ENCODE results near the gene ZCCHC14.

DNA sequence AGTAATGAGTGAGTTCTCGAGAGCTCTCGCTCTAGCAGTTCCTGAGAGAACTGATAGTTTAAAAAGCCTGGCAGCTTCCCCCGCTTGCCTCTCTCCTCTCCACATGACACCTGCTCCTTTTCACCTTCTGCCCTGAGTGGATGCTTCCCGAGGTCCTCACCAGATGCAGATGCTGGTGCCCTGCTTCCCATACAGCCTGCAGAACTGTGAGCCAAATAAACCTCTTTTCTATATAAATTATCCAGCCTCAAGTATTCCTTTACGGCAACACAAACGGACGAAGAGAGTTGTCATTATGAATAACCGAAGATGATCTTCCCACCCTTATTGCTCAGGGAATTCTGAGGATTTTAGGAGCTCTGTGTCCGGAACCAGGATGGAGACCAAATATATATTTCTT, 41.9 kb upstream of the ZCCHC14 start:
- TF ChIP-seq POLR2A (IDR thresholded peaks at IDR 0.05; ENCODE audit: control extremely low read depth in 1 of 2, low read depth in 2 of 2, low read length in 2 of 2), result no peak
- no peak for TF ChIP-seq EGR1 (IDR thresholded peaks at IDR 0.05; ENCODE audit: borderline replicate concordance, low read depth, low read length)
- no peak for TF ChIP-seq CTCF (IDR thresholded peaks at IDR 0.05; ENCODE audit: control extremely low read depth in 1 of 3, insufficient read depth in 1 of 3, low read depth in 1 of 3, low read length in 3 of 3)
- no peak for TF ChIP-seq EP300 (IDR thresholded peaks at IDR 0.05; ENCODE audit: borderline replicate concordance in 1 of 2, low read depth in 2 of 2, low read length in 2 of 2)
- TF ChIP-seq KDM1A (IDR thresholded peaks at IDR 0.05; ENCODE audit: borderline replicate concordance, low read length), result no peak
- TF ChIP-seq, protein P1, sequence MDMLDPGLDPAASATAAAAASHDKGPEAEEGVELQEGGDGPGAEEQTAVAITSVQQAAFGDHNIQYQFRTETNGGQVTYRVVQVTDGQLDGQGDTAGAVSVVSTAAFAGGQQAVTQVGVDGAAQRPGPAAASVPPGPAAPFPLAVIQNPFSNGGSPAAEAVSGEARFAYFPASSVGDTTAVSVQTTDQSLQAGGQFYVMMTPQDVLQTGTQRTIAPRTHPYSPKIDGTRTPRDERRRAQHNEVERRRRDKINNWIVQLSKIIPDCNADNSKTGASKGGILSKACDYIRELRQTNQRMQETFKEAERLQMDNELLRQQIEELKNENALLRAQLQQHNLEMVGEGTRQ (IDR thresholded peaks at IDR 0.05; ENCODE audit: low read length), result no peak
- TF ChIP-seq, protein P2, sequence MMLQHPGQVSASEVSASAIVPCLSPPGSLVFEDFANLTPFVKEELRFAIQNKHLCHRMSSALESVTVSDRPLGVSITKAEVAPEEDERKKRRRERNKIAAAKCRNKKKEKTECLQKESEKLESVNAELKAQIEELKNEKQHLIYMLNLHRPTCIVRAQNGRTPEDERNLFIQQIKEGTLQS (IDR thresholded peaks at IDR 0.05; ENCODE audit: insufficient read depth, low read depth, low read length), result no peak
- TF ChIP-seq CREB1 (IDR thresholded peaks at IDR 0.05), result no peak
- TF ChIP-seq EZH2 (IDR thresholded peaks at IDR 0.05; ENCODE audit: low read depth, low read length, severe bottlenecking), result no peak
- TF ChIP-seq SIN3A (conservative IDR thresholded peaks at IDR 0.05 in 1 of 2, IDR thresholded peaks at IDR 0.05 in 1 of 2; ENCODE audit: low read depth in 1 of 2, low read length in 2 of 2), result no peak
- no peak for TF ChIP-seq TCF12 (IDR thresholded peaks at IDR 0.05; ENCODE audit: low read depth, low read length)
- TF ChIP-seq NANOG (IDR thresholded peaks at IDR 0.05; ENCODE audit: insufficient read depth, low read depth, low read length, poor library complexity, severe bottlenecking), result no peak
